Duodenal mucosa (tissue), 2 donors: ENCODE measurements around the gene CCDC71.
A peak's percentile ranks its signal among the peaks of the same experiment; 100 is the strongest.

Experiments
- H3K27ac ChIP-seq: one replicate; pipeline ENCODE4 v1.7.0; 2013; ENCODE audit warnings: low read depth, low read length
- H3K27me3 ChIP-seq, 2 donors: one replicate each; pipeline ENCODE4 v1.7.0; 2013; ENCODE audit warnings: low read length in 2 of 2, control low read depth in 1 of 2; ENCODE audit not compliant: insufficient read depth in 2 of 2, control insufficient read depth in 1 of 2
- H3K36me3 ChIP-seq, 2 donors: one replicate each; pipeline ENCODE4 v1.7.0; 2013; ENCODE audit warnings: low read length in 2 of 2, control low read depth in 1 of 2; ENCODE audit not compliant: insufficient read depth in 2 of 2, control insufficient read depth in 1 of 2
- H3K4me1 ChIP-seq, 2 donors: one replicate each; pipeline ENCODE4 v1.7.0; 2013; ENCODE audit warnings: low read length in 2 of 2, control low read depth in 1 of 2; ENCODE audit not compliant: insufficient read depth in 2 of 2, control insufficient read depth in 1 of 2
- H3K4me3 ChIP-seq, 2 donors: one replicate each; pipeline ENCODE4 v1.7.0; 2013; ENCODE audit warnings: low read length in 2 of 2, low read depth in 1 of 2
- H3K9ac ChIP-seq, 2 donors: one replicate each; pipeline ENCODE4 v1.7.0; 2013; ENCODE audit warnings: low read length in 2 of 2, low read depth in 1 of 2
- H3K9me3 ChIP-seq, 2 donors: one replicate each; pipeline ENCODE4 v1.7.0; 2013; ENCODE audit warnings: low read length in 2 of 2, control low read depth in 1 of 2; ENCODE audit not compliant: control insufficient read depth in 1 of 2

Gene CCDC71

GRCh38 chr3:49165771-49166751, at the start of gene CCDC71:
TSS of gene CCDC71 (minus strand) at chr3:49166331. CDS start at chr3:49164208, 2,123 bp downstream.
- peak within 1 kb of the TSS; percentile 43 for H3K27ac ChIP-seq
- H3K4me3 ChIP-seq = peak within 1 kb of the TSS; percentile 89 to 96
- H3K4me1 ChIP-seq = peaks cover 23 to 25% of the 10 kb centered on the region in 2 donors
- H3K9me3 ChIP-seq = no peaks in the 10 kb centered on the region
- peak within 1 kb of the TSS; percentile 73 to 76 for H3K9ac ChIP-seq
- no peaks in the 10 kb centered on the region for H3K27me3 ChIP-seq
- peaks cover 18 to 20% of the 10 kb centered on the region in 2 donors for H3K36me3 ChIP-seq

GRCh38 chr3:49213998-49214397, 47.9 kb upstream of the CCDC71 start:
- H3K27ac ChIP-seq = no peak overlapping the region
- no peaks in the 10 kb centered on the region for H3K27me3 ChIP-seq

GRCh38 chr3:49213541-49213943, 47.4 kb upstream of the CCDC71 start:
- peaks cover 0 to 5% of the 10 kb centered on the region in 2 donors for H3K9me3 ChIP-seq
- H3K27me3 ChIP-seq = no peaks in the 10 kb centered on the region
- peaks cover 0 to 5% of the 10 kb centered on the region in 2 donors for H3K4me1 ChIP-seq
- H3K27ac ChIP-seq = no peak overlapping the region
- no peak overlapping the region for H3K4me3 ChIP-seq
- no peaks in the 10 kb centered on the region for H3K36me3 ChIP-seq
- H3K9ac ChIP-seq = no peak overlapping the region

More at GRCh38 chr3:49213998-49214397, 47.9 kb upstream of the CCDC71 start:
- Histone ChIP-seq H3K4me3 (no peak overlapping the region), H3K4me1 (peaks cover 0 to 6% of the 10 kb centered on the region in 2 donors), H3K9ac (no peak overlapping the region), H3K36me3 (no peaks in the 10 kb centered on the region), H3K9me3 (peaks cover 0 to 5% of the 10 kb centered on the region in 2 donors)

- no peaks in the 10 kb centered on the region for H3K4me1 ChIP-seq
- H3K9ac ChIP-seq = no peak overlapping the region
- H3K27me3 ChIP-seq = no peaks in the 10 kb centered on the region
- no peak overlapping the region for H3K27ac ChIP-seq
- no peak overlapping the region for H3K4me3 ChIP-seq
- H3K36me3 ChIP-seq = no peaks in the 10 kb centered on the region
- no peaks in the 10 kb centered on the region for H3K9me3 ChIP-seq
Measured at GRCh38 chr3:49199900-49200281, 33.8 kb upstream of the CCDC71 start.

GRCh38 chr3:49199239-49199899, 33.2 kb upstream of the CCDC71 start:
- Histone ChIP-seq H3K4me1 (no peaks in the 10 kb centered on the region), H3K9me3 (no peaks in the 10 kb centered on the region), H3K27me3 (no peaks in the 10 kb centered on the region), H3K9ac (no peak overlapping the region), H3K36me3 (no peaks in the 10 kb centered on the region), H3K4me3 (no peak overlapping the region), H3K27ac (no peak overlapping the region)

- Histone ChIP-seq H3K36me3 (no peaks in the 10 kb centered on the region), H3K4me3 (no peak overlapping the region), H3K27ac (no peak overlapping the region), H3K9ac (no peak overlapping the region), H3K9me3 (no peaks in the 10 kb centered on the region), H3K4me1 (no peaks in the 10 kb centered on the region), H3K27me3 (no peaks in the 10 kb centered on the region)
Measured at GRCh38 chr3:49198611-49199230, 32.6 kb upstream of the CCDC71 start.

- H3K27ac ChIP-seq = no peak overlapping the region
Measured at GRCh38 chr3:49198161-49198560, 32.0 kb upstream of the CCDC71 start.

GRCh38 chr3:49191741-49192140, 25.6 kb upstream of the CCDC71 start:
- no peak overlapping the region for H3K9ac ChIP-seq

More at GRCh38 chr3:49198161-49198560, 32.0 kb upstream of the CCDC71 start:
- no peaks in the 10 kb centered on the region for H3K4me1 ChIP-seq
- no peak overlapping the region for H3K9ac ChIP-seq
- no peaks in the 10 kb centered on the region for H3K27me3 ChIP-seq
- H3K9me3 ChIP-seq = no peaks in the 10 kb centered on the region
- no peaks in the 10 kb centered on the region for H3K36me3 ChIP-seq
- H3K4me3 ChIP-seq = no peak overlapping the region

GRCh38 chr3:49183873-49184272, 17.7 kb upstream of the CCDC71 start:
- Histone ChIP-seq H3K9me3 (no peaks in the 10 kb centered on the region), H3K4me3 (no peak overlapping the region), H3K27ac (no peak overlapping the region), H3K4me1 (no peaks in the 10 kb centered on the region), H3K36me3 (no peaks in the 10 kb centered on the region), H3K27me3 (no peaks in the 10 kb centered on the region), H3K9ac (no peak overlapping the region)

More at GRCh38 chr3:49191741-49192140, 25.6 kb upstream of the CCDC71 start:
- Histone ChIP-seq H3K27ac (no peak overlapping the region), H3K4me1 (no peaks in the 10 kb centered on the region), H3K36me3 (no peaks in the 10 kb centered on the region), H3K9me3 (no peaks in the 10 kb centered on the region), H3K27me3 (no peaks in the 10 kb centered on the region), H3K4me3 (no peak overlapping the region)

- Histone ChIP-seq H3K9ac (no peak overlapping the region), H3K36me3 (no peaks in the 10 kb centered on the region), H3K27me3 (no peaks in the 10 kb centered on the region), H3K9me3 (no peaks in the 10 kb centered on the region), H3K4me1 (no peaks in the 10 kb centered on the region), H3K4me3 (no peak overlapping the region), H3K27ac (no peak overlapping the region)
Measured at GRCh38 chr3:49182682-49183081, 16.6 kb upstream of the CCDC71 start.
